ENCODE data around the gene RHOBTB3. TPM values are rescaled to one million over a fixed set of nuclear protein-coding genes. Genes with fewer than 3 reads are reported as not detected.

Gene RHOBTB3
- total and polyA plus RNA-seq, 4 donors, result 12.9 to 150 (median 30.6) TPM

- Histone ChIP-seq H3K4me3 (no peak overlapping the region), H3K27me3 (ENCODE audit: control insufficient read depth in 3 of 3, insufficient read depth in 3 of 3, low read length in 2 of 3) (no peaks in the 10 kb centered on the region), H3K4me1 (ENCODE audit: control insufficient read depth in 5 of 5, insufficient read depth in 5 of 5, low read length in 5 of 5) (peaks cover 0 to 10% (median 0%) of the 10 kb centered on the region in 5 donors), H3K9ac (ENCODE audit: insufficient read depth in 1 of 2, low read length in 2 of 2) (no peak overlapping the region), H3K9me3 (ENCODE audit: control insufficient read depth in 4 of 4, insufficient read depth in 3 of 4, low read length in 3 of 4) (peaks cover 0 to 3% (median 0%) of the 10 kb centered on the region in 4 donors), H3K27ac (ENCODE audit: low read depth in 1 of 2, low read length in 1 of 2) (no peak overlapping the region), H3K36me3 (ENCODE audit: control insufficient read depth in 4 of 4, insufficient read depth in 4 of 4, low read length in 4 of 4) (peaks cover 0 to 5% (median 0%) of the 10 kb centered on the region in 4 donors)
- DNase-seq (peak in 1 of 3 donors; percentile 55), ATAC-seq (ENCODE audit: insufficient read depth, low FRiP score) (no peak)
- 54 to 63% methylated on average over 2 of the region's 2 CpGs for WGBS, 2 donors
- TF ChIP-seq CTCF (IDR thresholded peaks at IDR 0.05; ENCODE audit: control extremely low read depth, extremely low read depth), result no peak
Measured at GRCh38 chr5:95801532-95801931, 70.4 kb downstream of the RHOBTB3 start.

- peak overlapping the region in 1 of 2 donors; percentile 23 for H3K27ac ChIP-seq (ENCODE audit: low read depth in 1 of 2, low read length in 1 of 2)
- no peak for DNase-seq
- TF ChIP-seq CTCF (IDR thresholded peaks at IDR 0.05; ENCODE audit: control extremely low read depth, extremely low read depth), result no peak
Measured at GRCh38 chr5:95801961-95802360, 70.8 kb downstream of the RHOBTB3 start.

GRCh38 chr5:95803271-95804148 is 72.4 kb downstream of the RHOBTB3 start:
- Histone ChIP-seq H3K9ac (ENCODE audit: insufficient read depth in 1 of 2, low read length in 2 of 2) (no peak overlapping the region), H3K9me3 (ENCODE audit: control insufficient read depth in 4 of 4, insufficient read depth in 3 of 4, low read length in 3 of 4) (peaks cover 0 to 3% (median 0%) of the 10 kb centered on the region in 4 donors), H3K36me3 (ENCODE audit: control insufficient read depth in 4 of 4, insufficient read depth in 4 of 4, low read length in 4 of 4) (no peaks in the 10 kb centered on the region), H3K4me3 (no peak overlapping the region), H3K27ac (ENCODE audit: low read depth in 1 of 2, low read length in 1 of 2) (peak overlapping the region in 1 of 2 donors; percentile 70), H3K4me1 (ENCODE audit: control insufficient read depth in 5 of 5, insufficient read depth in 5 of 5, low read length in 5 of 5) (peaks cover 0 to 9% (median 4%) of the 10 kb centered on the region in 5 donors), H3K27me3 (ENCODE audit: control insufficient read depth in 3 of 3, insufficient read depth in 3 of 3, low read length in 2 of 3) (no peaks in the 10 kb centered on the region)
- no peak for TF ChIP-seq CTCF (IDR thresholded peaks at IDR 0.05; ENCODE audit: control extremely low read depth, extremely low read depth)
- ATAC-seq (ENCODE audit: insufficient read depth, low FRiP score), result no peak
- 78 to 84% methylated on average over 6 of the region's 6 CpGs for WGBS, 2 donors
- no peak for DNase-seq

More at GRCh38 chr5:95801961-95802360, 70.8 kb downstream of the RHOBTB3 start:
- ATAC-seq (ENCODE audit: insufficient read depth, low FRiP score), result no peak
- Histone ChIP-seq H3K9me3 (ENCODE audit: control insufficient read depth in 4 of 4, insufficient read depth in 3 of 4, low read length in 3 of 4) (peaks cover 0 to 3% (median 0%) of the 10 kb centered on the region in 4 donors), H3K9ac (ENCODE audit: insufficient read depth in 1 of 2, low read length in 2 of 2) (no peak overlapping the region), H3K4me1 (ENCODE audit: control insufficient read depth in 5 of 5, insufficient read depth in 5 of 5, low read length in 5 of 5) (peaks cover 0 to 10% (median 0%) of the 10 kb centered on the region in 5 donors), H3K36me3 (ENCODE audit: control insufficient read depth in 4 of 4, insufficient read depth in 4 of 4, low read length in 4 of 4) (peaks cover 0 to 2% (median 0%) of the 10 kb centered on the region in 4 donors), H3K4me3 (no peak overlapping the region), H3K27me3 (ENCODE audit: control insufficient read depth in 3 of 3, insufficient read depth in 3 of 3, low read length in 2 of 3) (no peaks in the 10 kb centered on the region)
- 91 to 97% methylated on average over 3 of the region's 3 CpGs for WGBS, 2 donors
